Measurements from ENCODE around the gene TBL1X.

TBL1X gene

GRCh38 chrX:9578083-9578779, 113.4 kb downstream of the TBL1X start:
- no peak for DNase-seq (ENCODE audit: low read depth in 1 of 2, low spot score in 1 of 2)

GRCh38 chrX:9581771-9582385, 117.0 kb downstream of the TBL1X start:
- DNase-seq (ENCODE audit: low read depth in 1 of 2, low spot score in 1 of 2): no peak

- DNase-seq (ENCODE audit: low read depth in 1 of 2, low spot score in 1 of 2): no peak
These were observed 118.1 kb downstream of the TBL1X start for GRCh38 chrX:9582956-9583355.

DNA sequence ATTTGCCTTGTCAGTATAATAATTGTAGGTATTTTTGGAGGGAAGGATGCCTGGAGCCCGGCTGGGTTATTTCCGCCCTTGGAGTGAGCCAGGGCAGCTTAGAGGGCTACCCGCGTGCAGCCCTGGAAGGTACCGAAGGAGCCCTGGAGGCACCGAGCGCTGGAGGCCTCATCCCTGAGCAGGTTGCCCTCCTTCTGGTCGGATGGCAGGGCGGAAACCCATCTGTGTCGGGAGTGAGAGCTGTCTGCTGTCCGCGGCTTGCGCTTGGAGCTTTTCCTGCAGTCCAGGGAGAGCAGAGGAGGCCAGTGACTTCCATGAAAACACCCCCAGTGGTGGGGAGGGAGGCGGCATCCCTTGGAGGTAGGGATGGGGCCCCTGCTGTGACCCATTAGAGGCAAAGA, 122.1 kb downstream of the TBL1X start:
- no peak for DNase-seq (ENCODE audit: low read depth in 1 of 2, low spot score in 1 of 2)

DNA sequence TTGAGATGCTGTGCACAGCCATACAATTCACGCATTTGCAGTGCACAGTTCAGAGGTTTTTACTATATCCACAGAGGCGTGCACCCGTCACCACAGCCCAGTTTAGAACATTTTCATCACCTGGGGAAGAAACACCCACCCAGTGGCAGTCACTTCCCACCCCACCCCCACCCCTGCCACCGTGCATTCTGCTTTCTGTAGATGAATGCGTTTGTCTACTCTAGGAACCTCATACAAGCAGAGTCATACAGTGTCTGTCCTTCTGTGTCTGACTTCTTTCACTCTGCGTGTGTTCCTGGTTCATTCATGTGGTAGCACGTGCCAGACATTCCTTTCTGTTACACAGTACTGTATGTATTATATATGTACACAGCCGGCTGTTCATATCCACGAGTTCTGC, 122.8 kb downstream of the TBL1X start:
- DNase-seq (ENCODE audit: low read depth in 1 of 2, low spot score in 1 of 2): no peak

- no peak for DNase-seq (ENCODE audit: low read depth in 1 of 2, low spot score in 1 of 2)
These were observed 126.6 kb downstream of the TBL1X start for GRCh38 chrX:9591496-9591895.

DNA sequence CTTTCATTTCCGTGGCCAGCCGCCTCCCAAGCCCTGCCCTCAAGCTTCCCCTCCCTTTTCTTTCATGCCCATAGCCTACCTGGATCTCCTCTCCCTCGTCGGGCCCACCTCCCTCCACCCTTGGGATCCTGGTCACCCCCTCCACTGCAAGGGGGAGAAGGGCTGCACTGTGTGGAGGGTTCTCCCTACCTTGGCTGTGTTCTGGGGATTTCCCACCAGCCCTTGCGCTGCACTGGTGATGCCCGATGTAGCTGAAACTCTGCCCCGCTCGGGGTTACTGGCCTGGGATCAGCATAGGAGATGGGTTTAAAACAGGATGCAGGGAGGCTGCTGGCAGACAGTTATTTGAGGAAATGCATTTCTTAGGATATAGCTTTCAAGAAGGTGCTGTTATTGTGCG, 128.9 kb downstream of the TBL1X start:
- DNase-seq (ENCODE audit: low read depth in 1 of 2, low spot score in 1 of 2): no peak

- DNase-seq (ENCODE audit: low read depth in 1 of 2, low spot score in 1 of 2): no peak
These were observed 130.3 kb downstream of the TBL1X start for GRCh38 chrX:9595174-9595573.

DNA sequence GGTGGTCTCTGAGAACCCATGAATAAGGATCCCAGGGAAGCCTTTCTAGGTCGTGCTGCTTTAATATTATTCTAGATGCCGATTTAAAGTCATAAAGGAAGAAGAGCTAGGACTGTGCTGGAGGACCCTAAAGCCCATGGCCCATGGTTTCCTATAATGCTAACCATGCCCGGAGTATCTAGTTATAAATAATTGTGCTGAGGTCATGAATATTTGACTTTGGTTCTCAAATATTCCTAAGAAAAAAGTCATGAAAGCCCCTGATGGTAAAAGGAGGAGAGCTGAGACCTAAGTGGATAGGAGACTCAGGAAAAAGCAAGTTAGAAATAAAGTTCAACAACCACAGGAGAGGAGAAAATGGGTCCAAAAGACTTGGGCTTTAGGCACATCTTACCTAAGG, 132.0 kb downstream of the TBL1X start:
- no peak for DNase-seq (ENCODE audit: low read depth in 1 of 2, low spot score in 1 of 2)

DNA sequence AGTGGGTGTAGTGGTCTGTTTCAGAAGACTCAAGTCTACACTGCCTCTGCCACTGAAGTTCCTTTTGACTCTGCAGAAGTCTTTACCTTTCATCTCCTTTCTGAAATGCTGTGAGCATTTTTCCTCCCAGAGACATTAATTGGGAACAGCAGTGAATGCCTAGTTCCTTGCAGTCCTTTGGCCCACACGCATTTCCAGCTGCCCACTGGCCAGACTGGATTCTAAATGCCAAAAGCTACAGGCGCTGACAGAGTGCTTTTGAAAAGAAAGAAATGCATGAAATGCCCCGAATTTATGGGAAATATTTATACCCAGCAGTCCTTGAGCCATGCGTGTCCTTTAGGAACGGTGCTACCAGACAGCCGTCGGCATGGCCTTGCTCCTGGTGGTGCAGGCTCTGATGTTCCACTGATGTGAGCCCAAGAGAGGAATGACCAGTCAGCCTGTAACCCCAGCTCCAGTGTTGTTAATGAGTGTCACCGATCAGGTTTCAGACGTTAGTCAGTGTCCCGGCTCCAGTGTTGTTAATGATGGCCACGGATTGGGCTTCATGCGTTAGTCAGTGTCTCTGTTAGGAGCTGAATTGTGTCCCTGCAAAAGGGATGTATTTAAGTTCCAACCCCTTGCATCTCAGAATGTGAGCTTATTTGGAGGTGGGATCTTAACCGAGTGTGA, 132.6 kb downstream of the TBL1X start:
- DNase-seq (ENCODE audit: low read depth in 1 of 2, low spot score in 1 of 2): no peak

DNA sequence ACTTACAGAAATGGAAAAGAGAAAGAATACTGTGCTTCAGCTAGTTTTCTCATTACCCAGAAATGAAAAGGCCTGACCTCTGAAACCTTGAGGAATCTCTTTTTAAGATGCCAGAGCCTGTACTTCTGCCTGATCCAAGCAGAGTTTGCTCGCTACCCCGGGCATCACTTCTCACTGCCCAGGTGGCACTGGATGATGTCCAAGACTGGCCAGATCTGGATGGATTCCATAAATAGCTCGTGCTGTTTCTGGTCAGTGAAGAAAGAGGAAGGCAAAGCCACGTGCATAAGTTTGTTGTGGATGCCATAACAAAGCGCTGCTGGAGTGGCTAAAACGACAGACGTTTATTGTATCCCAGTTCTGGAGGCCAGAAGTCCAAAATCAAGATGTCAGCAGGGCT, 133.5 kb downstream of the TBL1X start:
- no peak for DNase-seq (ENCODE audit: low read depth in 1 of 2, low spot score in 1 of 2)

DNA sequence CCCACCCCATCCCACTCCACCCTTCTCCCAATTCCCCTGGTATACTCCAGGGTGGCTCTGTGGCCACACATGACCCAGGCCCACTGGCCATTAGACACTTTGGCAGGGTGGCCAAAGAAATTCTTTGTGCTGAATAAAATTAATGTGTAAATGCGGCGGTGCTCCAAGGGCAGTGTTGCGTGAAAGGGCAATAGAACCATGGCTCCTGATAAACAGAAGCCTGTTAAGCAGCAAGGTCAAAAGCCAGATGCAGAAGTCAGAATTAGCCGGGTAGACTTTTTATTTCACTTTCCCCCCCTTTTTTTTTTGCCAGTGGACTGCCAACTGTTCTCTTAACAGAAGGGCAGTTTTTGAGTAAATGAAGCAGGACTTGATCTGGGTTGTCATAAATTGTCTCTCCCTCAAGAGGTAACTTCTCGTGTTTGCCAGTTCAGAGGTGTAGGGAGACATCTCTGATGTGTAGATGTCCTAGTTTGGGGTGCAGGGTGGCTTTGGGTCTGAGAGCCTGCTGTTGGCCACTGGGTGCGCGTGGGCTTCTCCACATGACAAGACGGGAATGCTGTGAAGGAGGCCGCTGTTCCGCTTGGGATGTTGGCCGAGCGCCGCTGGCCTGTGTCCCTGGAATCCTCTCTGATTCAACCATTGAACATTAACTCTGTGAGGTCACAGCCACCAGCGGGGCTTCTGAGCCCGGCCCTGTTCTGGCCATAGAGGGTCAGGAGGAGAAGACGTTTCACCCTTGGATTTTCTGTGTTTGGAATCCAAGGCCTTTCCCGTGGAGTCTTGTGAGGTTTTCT, 139.5 kb downstream of the TBL1X start:
- DNase-seq (ENCODE audit: low read depth in 1 of 2, low spot score in 1 of 2): no peak

DNA sequence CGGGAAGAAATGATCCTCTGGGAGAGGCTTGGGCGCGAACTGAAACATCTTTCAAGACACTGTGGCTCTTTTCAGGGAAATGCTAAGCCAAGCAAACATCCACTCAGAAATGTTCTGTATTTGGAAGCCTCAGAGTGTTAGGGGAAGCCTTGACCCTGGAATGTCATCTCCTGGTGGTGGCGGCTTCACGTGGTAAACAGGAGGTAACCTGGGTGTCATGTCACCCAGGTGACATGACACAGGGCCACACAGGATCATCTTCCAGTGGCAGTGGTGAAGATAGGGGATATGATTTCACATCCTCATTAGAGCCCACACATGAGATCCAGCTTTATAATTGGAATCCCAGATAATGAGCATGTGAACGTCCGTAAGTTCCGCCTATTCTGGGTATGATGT, 140.0 kb downstream of the TBL1X start:
- DNase-seq (ENCODE audit: low read depth in 1 of 2, low spot score in 1 of 2): no peak

DNA sequence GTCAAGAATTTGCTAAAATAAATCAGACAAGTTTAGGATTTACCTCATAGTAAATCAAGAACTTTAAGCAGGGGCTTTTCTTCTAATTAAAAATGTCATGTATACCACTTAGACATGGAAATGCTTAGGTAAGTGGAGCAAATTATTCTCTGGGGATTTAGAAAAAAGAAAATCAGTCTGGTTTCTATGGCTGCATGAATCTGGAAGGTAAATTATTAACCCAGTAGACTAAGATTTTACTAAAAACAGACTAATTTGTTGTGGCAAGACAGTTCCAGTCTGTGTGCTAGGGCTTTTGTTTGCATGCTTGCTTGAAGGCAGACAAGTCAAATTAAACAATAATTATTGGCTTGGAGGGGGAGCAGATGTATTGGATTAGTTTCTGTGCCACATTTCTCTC, 140.6 kb downstream of the TBL1X start:
- no peak for DNase-seq (ENCODE audit: low read depth in 1 of 2, low spot score in 1 of 2)

DNA sequence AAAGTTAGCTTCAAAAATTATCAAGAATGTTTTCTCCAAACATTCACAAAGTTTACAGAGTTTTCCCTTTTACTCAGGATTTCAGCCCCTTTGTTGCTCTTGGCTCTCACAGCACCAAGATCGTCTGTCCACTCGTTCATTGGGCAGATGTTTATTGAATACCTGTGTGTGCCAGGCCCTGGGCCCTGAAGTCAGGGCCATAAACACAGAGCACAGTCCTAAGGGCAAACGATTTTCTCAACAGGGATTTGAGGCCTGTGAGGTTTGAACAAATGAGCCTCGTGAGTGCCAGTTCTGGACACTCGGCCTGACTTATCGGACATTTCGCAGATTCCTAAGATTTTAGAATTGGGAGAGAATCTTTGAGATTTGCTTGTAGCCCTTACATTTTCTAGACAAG, 142.1 kb downstream of the TBL1X start:
- no peak for DNase-seq (ENCODE audit: low read depth in 1 of 2, low spot score in 1 of 2)

DNA sequence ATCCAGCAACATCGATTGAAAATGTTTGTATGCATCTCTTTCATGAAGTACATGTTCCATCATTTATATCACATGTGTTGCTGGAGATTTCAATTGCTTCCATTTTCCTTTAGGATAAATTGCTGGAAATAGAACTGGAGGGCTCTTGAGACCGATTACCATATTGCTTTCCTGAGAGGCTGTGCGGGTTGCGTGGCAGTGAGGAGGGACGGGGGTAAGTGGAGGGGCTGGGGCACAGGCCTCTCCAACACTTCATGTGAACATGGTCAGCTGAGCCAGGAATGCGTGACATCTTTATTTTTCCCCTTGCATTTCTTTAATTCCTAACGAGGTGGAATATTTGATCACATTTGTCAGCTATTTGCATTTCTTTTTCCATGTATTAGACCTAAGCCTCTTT, 144.6 kb downstream of the TBL1X start:
- no peak for DNase-seq (ENCODE audit: low read depth in 1 of 2, low spot score in 1 of 2)

DNA sequence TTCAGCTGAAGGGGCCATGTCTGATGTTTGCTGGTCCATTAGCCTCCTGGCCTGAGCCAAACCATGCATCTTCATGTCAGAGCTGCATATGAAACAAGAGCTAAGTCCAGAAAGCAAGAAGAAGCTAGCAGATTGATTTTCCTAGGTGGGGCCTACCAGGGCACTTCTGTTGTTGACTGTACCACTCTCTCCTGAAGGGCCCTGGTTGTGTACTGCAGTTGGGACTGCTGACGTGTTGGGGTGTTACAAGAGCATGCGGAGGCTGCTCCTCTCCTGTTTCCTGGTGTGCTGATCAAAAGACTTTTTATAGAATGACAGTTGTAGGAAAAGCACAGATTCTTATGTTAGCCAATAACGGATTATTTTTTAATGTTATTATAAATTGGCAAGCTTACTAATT, 145.1 kb downstream of the TBL1X start:
- DNase-seq (ENCODE audit: low read depth in 1 of 2, low spot score in 1 of 2): no peak

DNA sequence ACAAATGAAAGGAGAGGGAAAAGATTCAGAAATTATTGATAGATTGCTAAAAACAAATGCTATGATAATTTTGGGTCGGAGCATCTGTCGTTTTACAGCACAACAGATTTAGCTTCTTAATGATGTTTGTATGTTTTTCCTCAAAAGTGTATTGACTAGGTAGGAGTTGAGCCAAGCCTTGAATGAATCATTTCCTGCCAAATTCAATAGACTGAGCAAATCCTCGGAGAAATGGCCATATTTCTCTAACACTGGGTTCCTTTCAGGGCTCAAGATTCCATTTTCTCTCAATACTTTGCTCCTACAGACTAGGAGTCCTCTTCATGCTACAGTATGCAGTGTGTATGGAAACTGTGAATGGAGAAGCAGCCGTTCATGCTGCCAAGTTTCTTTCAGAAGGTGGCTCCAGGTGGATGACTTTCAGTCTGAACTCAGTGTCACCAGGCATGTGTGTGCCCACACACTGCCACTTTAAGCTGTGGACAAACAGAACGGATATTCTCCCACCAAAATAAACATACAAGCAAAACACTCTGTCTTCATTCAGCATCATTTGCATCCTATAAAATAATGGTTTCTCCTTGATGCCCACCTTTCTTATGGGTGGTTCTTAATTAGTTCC, 146.0 kb downstream of the TBL1X start:
- DNase-seq (ENCODE audit: low read depth in 1 of 2, low spot score in 1 of 2): no peak

DNA sequence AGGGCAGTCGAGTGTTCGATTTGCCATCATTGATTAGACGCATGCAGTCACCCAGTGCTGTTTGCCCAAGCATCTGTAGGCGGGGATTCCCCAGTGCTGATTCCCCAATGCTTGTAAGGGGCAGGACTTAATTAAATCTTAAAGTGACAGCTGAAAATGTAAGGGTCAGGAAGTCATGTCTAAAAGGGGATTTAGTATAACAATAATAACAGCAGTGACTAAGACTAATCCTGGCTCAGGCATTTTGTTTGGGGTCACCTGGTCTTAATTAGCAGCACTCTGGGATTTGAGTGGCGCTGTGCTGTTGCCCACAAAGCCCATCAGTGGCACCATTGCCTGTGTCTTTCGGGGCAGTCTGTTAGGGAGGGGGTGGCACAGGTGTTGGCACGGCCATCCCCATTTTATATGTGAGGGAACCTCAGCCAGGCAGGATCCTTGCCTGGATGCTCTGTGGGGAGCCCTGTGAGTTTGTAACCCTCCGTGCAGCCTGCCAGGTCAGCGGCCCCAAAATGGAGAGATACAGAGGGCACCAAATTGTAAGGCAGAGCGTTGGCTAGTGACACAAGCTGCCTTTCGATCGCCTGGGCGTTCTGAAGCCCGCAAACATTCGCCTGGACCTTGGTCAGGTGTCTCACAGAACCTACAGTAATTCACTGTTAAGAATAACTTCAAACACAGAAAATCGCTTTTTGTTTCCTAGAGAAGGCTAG, 146.7 kb downstream of the TBL1X start:
- DNase-seq (ENCODE audit: low read depth in 1 of 2, low spot score in 1 of 2): no peak

DNA sequence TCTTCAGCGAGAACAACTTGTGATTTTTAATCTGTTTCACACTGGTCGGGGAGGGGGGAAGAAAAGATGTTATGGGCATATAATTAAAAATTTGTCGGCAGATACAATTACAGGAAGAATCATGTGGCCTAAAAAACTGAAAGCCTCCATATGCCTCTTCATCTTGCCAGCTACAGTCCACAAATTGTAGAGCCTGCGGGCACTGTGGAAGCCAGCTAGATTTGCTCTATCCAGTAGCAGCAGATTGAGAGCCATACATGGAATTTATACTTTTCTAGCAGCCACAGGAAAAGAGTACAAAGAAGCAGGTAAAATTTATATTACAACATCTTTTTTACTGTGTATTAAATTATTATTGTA, 147.3 kb downstream of the TBL1X start:
- DNase-seq (ENCODE audit: low read depth in 1 of 2, low spot score in 1 of 2): no peak

GRCh38 chrX:9614016-9614415, 149.2 kb downstream of the TBL1X start:
- no peak for DNase-seq (ENCODE audit: low read depth in 1 of 2, low spot score in 1 of 2)

Measured in activated CD4-positive, alpha-beta T cell treated with anti-CD3 and anti-CD28 coated beads, Interleukin-2, amount 50 U/mL, for 24 hours (primary cell).